HepG2 (cell line): Measurements from ENCODE around the gene DEPDC1B. TPM values are rescaled to one million over a fixed set of nuclear protein-coding genes. Genes with fewer than 3 reads are reported as not detected.

ENCODE experiments used
- AFF4 ChIP-seq: sonication (generic); formaldehyde crosslinking; IDR thresholded peaks from 2 replicates; pipeline ENCODE4 v1.4.0; 2020; ENCODE audit warnings: missing genetic modification reagents
- DBP ChIP-seq: sonication (generic); formaldehyde crosslinking; IDR thresholded peaks from 2 replicates; pipeline ENCODE4 v1.4.0; 2020; ENCODE audit warnings: missing genetic modification reagents; ENCODE audit errors: not compliant biosample characterization
- FOXO1 ChIP-seq: sonication (generic); formaldehyde crosslinking; IDR thresholded peaks from 2 replicates; pipeline ENCODE4 v1.4.0; 2020; ENCODE audit warnings: missing genetic modification reagents
- GTF2F1 ChIP-seq: fragments of 150-350 bp; IDR thresholded peaks from 2 replicates; pipeline ENCODE4 v1.6.1; 2014; ENCODE audit warnings: low read length
- LBX2 ChIP-seq: sonication (generic); formaldehyde crosslinking; IDR thresholded peaks from 2 replicates; pipeline ENCODE4 v1.5.0; 2020; ENCODE audit warnings: missing genetic modification reagents, mild to moderate bottlenecking, borderline replicate concordance
- NFKB2 ChIP-seq: sonication (generic); formaldehyde crosslinking; IDR thresholded peaks from 2 replicates; pipeline ENCODE4 v1.4.0; 2020; ENCODE audit warnings: missing genetic modification reagents, borderline replicate concordance
- POLR2G ChIP-seq: fragments of 200-400 bp; formaldehyde crosslinking; IDR thresholded peaks from 2 replicates; pipeline ENCODE4 v1.6.1; 2018; ENCODE audit warnings: mild to moderate bottlenecking, low read depth, low read length, moderate library complexity
- SP5 ChIP-seq: IDR thresholded peaks from 2 replicates; pipeline ENCODE4 v1.6.1; 2016; ENCODE audit warnings: low read depth, borderline replicate concordance
- SRSF4 ChIP-seq: fragments of 200-400 bp; formaldehyde crosslinking; IDR thresholded peaks from one replicate; pipeline ENCODE4 v1.6.1; 2018; ENCODE audit warnings: mild to moderate bottlenecking, low read depth, low read length, moderate library complexity; ENCODE audit not compliant: poor library complexity, severe bottlenecking
- TSC22D2 ChIP-seq: sonication (generic); formaldehyde crosslinking; IDR thresholded peaks from 2 replicates; pipeline ENCODE4 v1.5.1; 2020; ENCODE audit warnings: missing genetic modification reagents, mild to moderate bottlenecking, borderline replicate concordance
- YY1 ChIP-seq: IDR thresholded peaks from 2 replicates; pipeline ENCODE4 v1.6.1; 2011; ENCODE audit warnings: low read length, low read depth, moderate library complexity, mild to moderate bottlenecking; ENCODE audit not compliant: insufficient read depth, insufficient replicate concordance
- ZNF354B ChIP-seq: sonication (generic); formaldehyde crosslinking; IDR thresholded peaks from 2 replicates; pipeline ENCODE4 v1.8.0; 2022; ENCODE audit warnings: mild to moderate bottlenecking, missing genetic modification reagents
- polyA plus RNA-seq, 8 experiments: library from polyadenylated mRNA; depleted of rRNA in 3 of 8; stranded (reverse) in 7 of 8; unstranded in 1 of 8; fragments of >200 nt; fragmentation: Illumina TruSeq in 4 of 8; extraction: Trizol in 4 of 8; gene quantifications; 2 replicates each; pipeline versions ENCODE4 v1.2.1 to v1.2.3, GENCODE V29; 2011 to 2016; ENCODE audit warnings: low read depth in 4 of 8, missing spikeins in 1 of 8, mixed read lengths in 1 of 8; ENCODE audit not compliant: insufficient read depth in 1 of 8
- total RNA-seq, 5 experiments: library from RNA; depleted of rRNA; stranded (reverse); fragments of >200 nt; fragmentation: Illumina TruSeq; extraction: Trizol; gene quantifications; 2 replicates each; pipeline ENCODE4 v1.2.3, GENCODE V29; 2016; ENCODE audit warnings: low read depth in 1 of 5

The DEPDC1B gene
- total and polyA plus RNA-seq, 2 of the 13 experiments (the other 11 are each of a cell fraction or from before 2014, with no cell fraction given), result 29.5 to 51.3 TPM

- TF ChIP-seq AFF4 (CRISPR knock-in tag), result no peak
- no peak for TF ChIP-seq POLR2G
- TF ChIP-seq SRSF4, result no peak
- TF ChIP-seq LBX2 (CRISPR knock-in tag), result no peak
- TF ChIP-seq NFKB2 (CRISPR knock-in tag), result no peak
- no peak for TF ChIP-seq FOXO1 (CRISPR knock-in tag)
- no peak for TF ChIP-seq SP5 (CRISPR knock-in tag)
- no peak for TF ChIP-seq DBP
- no peak for TF ChIP-seq TSC22D2 (CRISPR knock-in tag)
- TF ChIP-seq ZNF354B (CRISPR knock-in tag), result no peak
- TF ChIP-seq YY1, result no peak
- TF ChIP-seq GTF2F1, result no peak
Observed at GRCh38 chr5:60640901-60641300, 59.1 kb downstream of the DEPDC1B start (continued).
